GM15510 (cell line): Measurements from ENCODE around the gene TASP1.

Source experiments
- POLR2A ChIP-seq: IDR thresholded peaks from 3 replicates; pipeline ENCODE4 v1.6.1; 2011; ENCODE audit warnings: borderline replicate concordance; ENCODE audit not compliant: insufficient read length; ENCODE audit errors: extremely low read depth

The TASP1 gene, protein sequence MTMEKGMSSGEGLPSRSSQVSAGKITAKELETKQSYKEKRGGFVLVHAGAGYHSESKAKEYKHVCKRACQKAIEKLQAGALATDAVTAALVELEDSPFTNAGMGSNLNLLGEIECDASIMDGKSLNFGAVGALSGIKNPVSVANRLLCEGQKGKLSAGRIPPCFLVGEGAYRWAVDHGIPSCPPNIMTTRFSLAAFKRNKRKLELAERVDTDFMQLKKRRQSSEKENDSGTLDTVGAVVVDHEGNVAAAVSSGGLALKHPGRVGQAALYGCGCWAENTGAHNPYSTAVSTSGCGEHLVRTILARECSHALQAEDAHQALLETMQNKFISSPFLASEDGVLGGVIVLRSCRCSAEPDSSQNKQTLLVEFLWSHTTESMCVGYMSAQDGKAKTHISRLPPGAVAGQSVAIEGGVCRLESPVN

GRCh38 chr20:13638496-13639149, at the start of gene TASP1:
TASP1 (minus strand) TSS chr20:13638932; CDS start chr20:13630078, 8,854 bp downstream.
- peak; percentile 75 for TF ChIP-seq POLR2A

GRCh38 chr20:13687815-13688214, 49.1 kb upstream of the TASP1 start:
- TF ChIP-seq POLR2A = no peak

DNA sequence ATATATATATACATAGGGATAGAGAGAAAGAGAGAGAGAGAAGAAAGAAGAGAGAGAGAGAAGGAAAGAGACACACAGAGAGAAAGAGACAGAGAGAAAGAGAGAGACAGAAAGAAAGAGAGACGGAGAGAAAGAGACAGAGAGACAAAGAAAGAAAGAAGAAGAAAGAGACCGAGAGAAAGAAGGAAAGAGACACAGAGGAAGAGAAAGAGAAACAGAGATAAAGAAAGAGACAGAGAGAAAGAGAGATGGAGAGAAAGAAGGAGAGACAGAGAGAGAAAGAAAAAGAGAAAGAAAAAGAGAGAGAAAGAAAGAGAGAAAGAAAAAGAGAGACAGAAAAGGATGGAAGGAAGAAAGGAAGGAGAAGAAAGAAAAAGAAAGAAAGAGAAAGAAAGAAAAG, 46.9 kb upstream of the TASP1 start:
- no peak for TF ChIP-seq POLR2A

DNA sequence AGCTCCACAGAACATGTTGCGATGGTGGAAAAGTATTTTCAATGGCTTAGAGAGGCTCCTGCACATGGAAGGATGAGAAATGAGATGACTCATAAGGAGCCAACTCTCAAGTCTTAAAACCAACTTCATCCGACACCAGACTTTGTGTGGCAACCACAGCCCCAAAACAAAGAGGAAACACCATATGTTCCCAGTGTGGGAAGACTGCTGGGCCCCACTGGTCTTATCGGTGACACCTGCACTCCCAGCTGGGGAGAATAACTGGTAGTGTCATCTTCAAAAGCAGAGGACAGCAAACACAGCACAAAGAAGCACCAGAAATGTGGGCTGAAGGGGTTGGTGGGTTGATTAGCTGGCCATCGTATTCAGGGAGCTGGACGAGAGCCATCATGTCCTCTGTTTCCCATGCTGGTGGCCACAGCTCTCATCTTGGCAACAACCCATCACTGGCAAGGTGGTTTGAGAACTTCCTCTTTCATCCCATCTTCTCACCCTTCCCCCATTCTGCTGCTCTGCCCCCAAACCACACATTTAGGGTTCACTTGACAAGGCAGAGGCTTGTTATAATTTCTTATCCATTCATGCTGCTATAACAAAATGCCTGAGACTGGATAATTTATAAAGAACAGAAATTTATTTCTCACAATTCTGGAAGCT, 46.0 kb upstream of the TASP1 start:
- TF ChIP-seq POLR2A = no peak

DNA sequence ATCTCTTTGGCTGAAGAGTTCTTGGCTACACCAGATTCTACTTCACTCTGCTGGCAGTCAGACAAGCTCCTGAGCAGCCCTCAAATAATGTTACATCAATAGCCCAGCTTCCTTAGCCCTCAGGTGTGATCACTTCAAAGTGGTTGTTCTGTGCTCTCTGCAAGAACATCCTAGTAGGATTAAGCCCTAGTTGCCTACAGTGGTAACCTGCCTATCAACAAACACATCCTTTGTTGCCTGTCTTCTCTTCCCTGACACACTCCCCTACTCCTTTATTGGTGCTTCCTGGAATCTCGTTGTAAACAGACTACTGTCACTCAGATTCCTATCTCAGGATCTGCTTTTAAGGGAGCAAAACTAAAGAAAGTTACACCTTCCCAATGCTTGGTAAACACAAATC, 45.1 kb upstream of the TASP1 start:
- TF ChIP-seq POLR2A = no peak

GRCh38 chr20:13681248-13682125, 42.8 kb upstream of the TASP1 start:
- no peak for TF ChIP-seq POLR2A

- TF ChIP-seq POLR2A = no peak
These were observed 40.2 kb upstream of the TASP1 start for GRCh38 chr20:13678944-13679343.

GRCh38 chr20:13677241-13677640, 38.5 kb upstream of the TASP1 start:
- TF ChIP-seq POLR2A = no peak

GRCh38 chr20:13676682-13677081, 38.0 kb upstream of the TASP1 start:
- TF ChIP-seq POLR2A = no peak

DNA sequence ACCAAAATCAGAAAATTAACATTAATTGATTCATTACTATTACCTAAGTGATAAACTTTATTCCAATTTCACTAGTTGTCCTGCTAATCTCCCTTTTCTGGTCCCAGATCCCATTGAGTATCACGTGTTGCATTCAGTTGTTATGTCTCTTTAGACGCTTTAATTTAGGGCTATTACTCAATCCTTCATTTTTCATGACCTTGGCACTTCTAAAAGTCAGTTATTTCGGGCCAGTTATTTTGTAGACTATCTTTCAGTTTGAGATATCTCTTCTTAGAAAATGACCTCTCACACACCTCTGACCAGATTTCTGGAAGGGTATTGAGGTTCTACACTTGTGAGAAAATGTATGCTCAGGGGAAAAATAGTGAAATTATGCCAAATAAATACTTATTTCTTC, 34.0 kb upstream of the TASP1 start:
- no peak for TF ChIP-seq POLR2A

GRCh38 chr20:13671916-13672378, 33.2 kb upstream of the TASP1 start:
- no peak for TF ChIP-seq POLR2A

DNA sequence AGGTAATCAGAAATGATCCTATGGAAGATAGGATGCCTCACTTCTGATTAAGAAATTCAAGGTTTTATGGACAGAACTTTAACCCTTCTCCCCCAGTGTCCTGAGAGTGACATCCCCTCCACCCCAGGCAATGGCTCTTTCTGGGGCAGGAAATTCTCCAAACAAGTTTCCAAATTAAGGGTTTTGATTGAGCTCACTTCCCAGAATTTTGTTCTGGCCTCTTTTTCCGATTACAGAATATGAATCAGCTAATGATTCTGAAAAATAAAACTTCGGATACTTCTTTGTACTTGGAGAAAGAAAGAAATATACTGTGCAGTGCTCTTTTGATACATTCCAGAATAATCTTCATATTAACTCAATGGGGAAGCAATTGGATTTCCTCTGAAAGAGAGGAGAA, 32.8 kb upstream of the TASP1 start:
- no peak for TF ChIP-seq POLR2A

- no peak for TF ChIP-seq POLR2A
These were observed 31.4 kb upstream of the TASP1 start for GRCh38 chr20:13670160-13670559.

GRCh38 chr20:13665709-13666395, 27.1 kb upstream of the TASP1 start:
- no peak for TF ChIP-seq POLR2A

DNA sequence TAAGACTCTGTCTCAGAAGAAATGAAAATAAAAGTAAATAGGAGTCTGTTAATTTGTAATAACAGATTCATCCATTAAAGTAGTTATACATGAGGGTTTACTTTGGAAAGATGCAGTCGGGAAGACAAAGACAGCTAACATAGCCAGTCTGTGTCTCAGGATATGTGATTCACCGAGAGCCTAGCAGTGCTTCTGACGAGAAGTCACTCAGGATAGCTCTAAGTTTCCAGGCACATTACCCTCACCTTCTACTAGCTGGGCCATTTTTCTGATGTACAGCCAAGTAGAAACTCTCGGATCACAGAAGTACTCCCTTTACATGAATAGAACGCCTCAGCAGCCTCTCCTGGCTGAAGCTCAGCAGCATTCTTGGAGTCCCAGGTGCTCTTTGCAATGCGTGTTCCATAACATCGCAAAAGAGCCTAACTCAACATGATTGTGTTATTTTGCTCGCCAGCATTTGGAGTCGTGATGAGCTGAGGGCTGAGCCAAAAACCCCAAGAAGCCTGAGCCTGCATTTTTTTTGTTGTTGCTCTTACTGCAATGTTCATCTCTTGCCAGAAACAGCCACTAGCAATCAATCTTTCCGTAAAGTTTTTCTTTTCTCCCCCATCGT, 22.4 kb upstream of the TASP1 start:
- no peak for TF ChIP-seq POLR2A
